HepG2 (cell line): Measurements from ENCODE around the gene NDUFS7. TPM values are rescaled to one million over a fixed set of nuclear protein-coding genes. Genes with fewer than 3 reads are reported as not detected.

Experiments used
- ARNT ChIP-seq: fragments of 450-650 bp; IDR thresholded peaks from 2 replicates; pipeline ENCODE4 v1.6.1; 2017
- FOXO1 ChIP-seq: sonication (generic); formaldehyde crosslinking; IDR thresholded peaks from 2 replicates; pipeline ENCODE4 v1.4.0; 2020; ENCODE audit warnings: missing genetic modification reagents
- GATAD2A ChIP-seq: IDR thresholded peaks from 2 replicates; pipeline ENCODE4 v1.6.1; 2016
- KAT2B ChIP-seq: fragments of 150-350 bp; IDR thresholded peaks from 2 replicates; pipeline ENCODE4 v1.6.1; 2014; ENCODE audit warnings: low read depth, low read length, borderline replicate concordance
- PHF5A ChIP-seq: IDR thresholded peaks from one replicate; pipeline ENCODE4 v1.6.1; 2018; ENCODE audit warnings: low read depth, missing genetic modification reagents; ENCODE audit not compliant: unreplicated experiment
- PLRG1 ChIP-seq: fragments of 450-650 bp; conservative IDR thresholded peaks from 2 replicates; pipeline ENCODE4 v1.6.1; 2016
- RAD51 ChIP-seq: fragments of 450-650 bp; IDR thresholded peaks from 2 replicates; pipeline ENCODE4 v1.6.1; 2016; ENCODE audit warnings: borderline replicate concordance
- ZFAT ChIP-seq: sonication (generic); formaldehyde crosslinking; conservative IDR thresholded peaks from 2 replicates; pipeline ENCODE4 v1.8.1; 2023; ENCODE audit warnings: missing genetic modification reagents, inconsistent platforms
- ZNF12 ChIP-seq: sonication (generic); formaldehyde crosslinking; IDR thresholded peaks from 2 replicates; pipeline ENCODE4 v1.5.0; 2020; ENCODE audit warnings: missing genetic modification reagents
- ZNF274 ChIP-seq: sonication (generic); formaldehyde crosslinking; IDR thresholded peaks from 2 replicates; pipeline ENCODE4 v1.5.1; 2020; ENCODE audit warnings: mild to moderate bottlenecking, missing genetic modification reagents
- ZNF501 ChIP-seq: sonication (generic); formaldehyde crosslinking; IDR thresholded peaks from 2 replicates; pipeline ENCODE4 v1.5.1; 2020; ENCODE audit warnings: mild to moderate bottlenecking, moderate library complexity, missing genetic modification reagents
- ZSCAN12 ChIP-seq: sonication (generic); formaldehyde crosslinking; IDR thresholded peaks from 2 replicates; pipeline ENCODE4 v1.9.0; 2021; ENCODE audit warnings: mild to moderate bottlenecking, missing genetic modification reagents
- polyA plus RNA-seq, 8 experiments: library from polyadenylated mRNA; depleted of rRNA in 3 of 8; stranded (reverse) in 7 of 8; unstranded in 1 of 8; fragments of >200 nt; fragmentation: Illumina TruSeq in 4 of 8; extraction: Trizol in 4 of 8; gene quantifications; 2 replicates each; pipeline versions ENCODE4 v1.2.1 to v1.2.3, GENCODE V29; 2011 to 2016; ENCODE audit warnings: low read depth in 4 of 8, missing spikeins in 1 of 8, mixed read lengths in 1 of 8; ENCODE audit not compliant: insufficient read depth in 1 of 8
- total RNA-seq, 5 experiments: library from RNA; depleted of rRNA; stranded (reverse); fragments of >200 nt; fragmentation: Illumina TruSeq; extraction: Trizol; gene quantifications; 2 replicates each; pipeline ENCODE4 v1.2.3, GENCODE V29; 2016; ENCODE audit warnings: low read depth in 1 of 5
- TF ChIP-seq, protein P1 (sequence below): sonication (generic); formaldehyde crosslinking; IDR thresholded peaks from 2 replicates; pipeline ENCODE4 v1.8.0; 2022; ENCODE audit warnings: mild to moderate bottlenecking, missing genetic modification reagents
- TF ChIP-seq, protein P2 (sequence below): sonication (generic); formaldehyde crosslinking; IDR thresholded peaks from 2 replicates; pipeline ENCODE4 v1.5.1; 2020; ENCODE audit warnings: mild to moderate bottlenecking, moderate library complexity, missing genetic modification reagents
- TF ChIP-seq, protein P3 (sequence below): sonication (generic); formaldehyde crosslinking; IDR thresholded peaks from 2 replicates; pipeline ENCODE4 v1.4.0; 2020; ENCODE audit warnings: missing genetic modification reagents
- TF ChIP-seq, protein P4 (sequence below): fragments of 450-650 bp; IDR thresholded peaks from 2 replicates; pipeline ENCODE4 v1.6.1; 2017
- TF ChIP-seq, protein P5 (sequence below): sonication (generic); formaldehyde crosslinking; IDR thresholded peaks from 2 replicates; pipeline ENCODE4 v1.8.0; 2022; ENCODE audit warnings: mild to moderate bottlenecking, missing genetic modification reagents; ENCODE audit not compliant: insufficient replicate concordance
- TF ChIP-seq, protein P6 (sequence below): sonication (generic); formaldehyde crosslinking; IDR thresholded peaks from 2 replicates; pipeline ENCODE4 v1.4.0; 2020; ENCODE audit warnings: mild to moderate bottlenecking, missing genetic modification reagents

NDUFS7 gene
- total and polyA plus RNA-seq, 2 of the 13 experiments (the other 11 are each of a cell fraction or from before 2014, with no cell fraction given) = 34.3 to 66.9 TPM

DNA sequence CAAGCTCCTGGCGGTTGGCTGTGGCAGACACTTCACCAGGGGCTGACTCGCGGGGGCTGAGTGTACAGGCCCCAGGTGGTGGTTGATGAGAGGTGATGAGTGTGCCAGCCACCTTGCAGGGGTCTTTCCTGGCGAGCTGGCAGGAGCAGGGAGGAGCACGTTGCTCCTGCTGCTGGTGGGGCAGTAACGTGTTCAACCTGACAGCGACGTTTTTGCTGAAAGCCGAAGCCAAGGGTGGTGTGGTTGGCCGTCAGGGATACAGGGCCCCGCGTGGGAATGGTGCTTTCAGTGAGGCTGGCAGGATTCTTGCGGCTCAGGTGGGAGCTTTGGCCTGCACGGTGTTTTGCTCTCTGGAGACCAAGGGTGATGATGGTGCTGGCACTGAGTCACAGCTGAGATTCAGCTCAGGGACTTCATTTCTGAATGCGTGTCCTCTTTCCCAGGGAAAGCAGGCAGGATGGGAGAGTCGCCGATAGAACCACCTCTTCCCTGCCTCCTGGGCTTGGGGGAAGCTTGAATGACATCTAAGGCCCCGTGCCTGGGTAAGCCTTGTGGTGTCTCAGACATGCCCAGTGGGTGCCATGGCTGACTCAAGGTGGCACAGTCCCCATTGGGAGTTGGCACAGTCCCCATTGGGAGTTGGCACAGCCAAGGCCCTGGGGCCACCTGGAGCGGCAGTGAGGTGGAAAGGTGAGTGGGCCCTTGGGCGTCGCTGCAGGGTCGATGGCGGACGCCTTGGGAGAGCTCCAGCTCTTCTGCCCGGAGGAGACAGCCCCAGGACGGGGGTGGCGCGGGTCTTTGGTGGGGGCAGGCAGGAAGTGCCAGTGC is 32.5 kb downstream of the NDUFS7 start (continued):
- TF ChIP-seq, protein P1, sequence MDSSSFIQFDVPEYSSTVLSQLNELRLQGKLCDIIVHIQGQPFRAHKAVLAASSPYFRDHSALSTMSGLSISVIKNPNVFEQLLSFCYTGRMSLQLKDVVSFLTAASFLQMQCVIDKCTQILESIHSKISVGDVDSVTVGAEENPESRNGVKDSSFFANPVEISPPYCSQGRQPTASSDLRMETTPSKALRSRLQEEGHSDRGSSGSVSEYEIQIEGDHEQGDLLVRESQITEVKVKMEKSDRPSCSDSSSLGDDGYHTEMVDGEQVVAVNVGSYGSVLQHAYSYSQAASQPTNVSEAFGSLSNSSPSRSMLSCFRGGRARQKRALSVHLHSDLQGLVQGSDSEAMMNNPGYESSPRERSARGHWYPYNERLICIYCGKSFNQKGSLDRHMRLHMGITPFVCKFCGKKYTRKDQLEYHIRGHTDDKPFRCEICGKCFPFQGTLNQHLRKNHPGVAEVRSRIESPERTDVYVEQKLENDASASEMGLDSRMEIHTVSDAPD = no peak
- TF ChIP-seq, protein P2, sequence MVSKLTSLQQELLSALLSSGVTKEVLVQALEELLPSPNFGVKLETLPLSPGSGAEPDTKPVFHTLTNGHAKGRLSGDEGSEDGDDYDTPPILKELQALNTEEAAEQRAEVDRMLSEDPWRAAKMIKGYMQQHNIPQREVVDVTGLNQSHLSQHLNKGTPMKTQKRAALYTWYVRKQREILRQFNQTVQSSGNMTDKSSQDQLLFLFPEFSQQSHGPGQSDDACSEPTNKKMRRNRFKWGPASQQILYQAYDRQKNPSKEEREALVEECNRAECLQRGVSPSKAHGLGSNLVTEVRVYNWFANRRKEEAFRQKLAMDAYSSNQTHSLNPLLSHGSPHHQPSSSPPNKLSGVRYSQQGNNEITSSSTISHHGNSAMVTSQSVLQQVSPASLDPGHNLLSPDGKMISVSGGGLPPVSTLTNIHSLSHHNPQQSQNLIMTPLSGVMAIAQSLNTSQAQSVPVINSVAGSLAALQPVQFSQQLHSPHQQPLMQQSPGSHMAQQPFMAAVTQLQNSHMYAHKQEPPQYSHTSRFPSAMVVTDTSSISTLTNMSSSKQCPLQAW (CRISPR knock-in tag) = no peak
- TF ChIP-seq GATAD2A (CRISPR knock-in tag) (no peak), ZNF501 (CRISPR knock-in tag) (no peak), FOXO1 (no peak), PLRG1 (no peak), ZNF274 (no peak), ZNF12 (CRISPR knock-in tag) (no peak), ARNT (no peak), ZFAT (CRISPR knock-in tag) (no peak), RAD51 (no peak), KAT2B (no peak), ZSCAN12 (CRISPR knock-in tag) (no peak), PHF5A (CRISPR knock-in tag) (no peak)
- TF ChIP-seq, protein P3, sequence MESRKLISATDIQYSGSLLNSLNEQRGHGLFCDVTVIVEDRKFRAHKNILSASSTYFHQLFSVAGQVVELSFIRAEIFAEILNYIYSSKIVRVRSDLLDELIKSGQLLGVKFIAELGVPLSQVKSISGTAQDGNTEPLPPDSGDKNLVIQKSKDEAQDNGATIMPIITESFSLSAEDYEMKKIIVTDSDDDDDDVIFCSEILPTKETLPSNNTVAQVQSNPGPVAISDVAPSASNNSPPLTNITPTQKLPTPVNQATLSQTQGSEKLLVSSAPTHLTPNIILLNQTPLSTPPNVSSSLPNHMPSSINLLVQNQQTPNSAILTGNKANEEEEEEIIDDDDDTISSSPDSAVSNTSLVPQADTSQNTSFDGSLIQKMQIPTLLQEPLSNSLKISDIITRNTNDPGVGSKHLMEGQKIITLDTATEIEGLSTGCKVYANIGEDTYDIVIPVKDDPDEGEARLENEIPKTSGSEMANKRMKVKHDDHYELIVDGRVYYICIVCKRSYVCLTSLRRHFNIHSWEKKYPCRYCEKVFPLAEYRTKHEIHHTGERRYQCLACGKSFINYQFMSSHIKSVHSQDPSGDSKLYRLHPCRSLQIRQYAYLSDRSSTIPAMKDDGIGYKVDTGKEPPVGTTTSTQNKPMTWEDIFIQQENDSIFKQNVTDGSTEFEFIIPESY (CRISPR knock-in tag) = no peak
- TF ChIP-seq, protein P4, sequence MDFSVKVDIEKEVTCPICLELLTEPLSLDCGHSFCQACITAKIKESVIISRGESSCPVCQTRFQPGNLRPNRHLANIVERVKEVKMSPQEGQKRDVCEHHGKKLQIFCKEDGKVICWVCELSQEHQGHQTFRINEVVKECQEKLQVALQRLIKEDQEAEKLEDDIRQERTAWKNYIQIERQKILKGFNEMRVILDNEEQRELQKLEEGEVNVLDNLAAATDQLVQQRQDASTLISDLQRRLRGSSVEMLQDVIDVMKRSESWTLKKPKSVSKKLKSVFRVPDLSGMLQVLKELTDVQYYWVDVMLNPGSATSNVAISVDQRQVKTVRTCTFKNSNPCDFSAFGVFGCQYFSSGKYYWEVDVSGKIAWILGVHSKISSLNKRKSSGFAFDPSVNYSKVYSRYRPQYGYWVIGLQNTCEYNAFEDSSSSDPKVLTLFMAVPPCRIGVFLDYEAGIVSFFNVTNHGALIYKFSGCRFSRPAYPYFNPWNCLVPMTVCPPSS = no peak
- TF ChIP-seq, protein P5, sequence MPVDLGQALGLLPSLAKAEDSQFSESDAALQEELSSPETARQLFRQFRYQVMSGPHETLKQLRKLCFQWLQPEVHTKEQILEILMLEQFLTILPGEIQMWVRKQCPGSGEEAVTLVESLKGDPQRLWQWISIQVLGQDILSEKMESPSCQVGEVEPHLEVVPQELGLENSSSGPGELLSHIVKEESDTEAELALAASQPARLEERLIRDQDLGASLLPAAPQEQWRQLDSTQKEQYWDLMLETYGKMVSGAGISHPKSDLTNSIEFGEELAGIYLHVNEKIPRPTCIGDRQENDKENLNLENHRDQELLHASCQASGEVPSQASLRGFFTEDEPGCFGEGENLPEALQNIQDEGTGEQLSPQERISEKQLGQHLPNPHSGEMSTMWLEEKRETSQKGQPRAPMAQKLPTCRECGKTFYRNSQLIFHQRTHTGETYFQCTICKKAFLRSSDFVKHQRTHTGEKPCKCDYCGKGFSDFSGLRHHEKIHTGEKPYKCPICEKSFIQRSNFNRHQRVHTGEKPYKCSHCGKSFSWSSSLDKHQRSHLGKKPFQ (CRISPR knock-in tag) = peak; percentile 61
- TF ChIP-seq, protein P6, sequence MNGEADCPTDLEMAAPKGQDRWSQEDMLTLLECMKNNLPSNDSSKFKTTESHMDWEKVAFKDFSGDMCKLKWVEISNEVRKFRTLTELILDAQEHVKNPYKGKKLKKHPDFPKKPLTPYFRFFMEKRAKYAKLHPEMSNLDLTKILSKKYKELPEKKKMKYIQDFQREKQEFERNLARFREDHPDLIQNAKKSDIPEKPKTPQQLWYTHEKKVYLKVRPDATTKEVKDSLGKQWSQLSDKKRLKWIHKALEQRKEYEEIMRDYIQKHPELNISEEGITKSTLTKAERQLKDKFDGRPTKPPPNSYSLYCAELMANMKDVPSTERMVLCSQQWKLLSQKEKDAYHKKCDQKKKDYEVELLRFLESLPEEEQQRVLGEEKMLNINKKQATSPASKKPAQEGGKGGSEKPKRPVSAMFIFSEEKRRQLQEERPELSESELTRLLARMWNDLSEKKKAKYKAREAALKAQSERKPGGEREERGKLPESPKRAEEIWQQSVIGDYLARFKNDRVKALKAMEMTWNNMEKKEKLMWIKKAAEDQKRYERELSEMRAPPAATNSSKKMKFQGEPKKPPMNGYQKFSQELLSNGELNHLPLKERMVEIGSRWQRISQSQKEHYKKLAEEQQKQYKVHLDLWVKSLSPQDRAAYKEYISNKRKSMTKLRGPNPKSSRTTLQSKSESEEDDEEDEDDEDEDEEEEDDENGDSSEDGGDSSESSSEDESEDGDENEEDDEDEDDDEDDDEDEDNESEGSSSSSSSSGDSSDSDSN (CRISPR knock-in tag) = 0 out of 2 replicates have a peak, but pooled peaks have one; percentile 2
